NOMO-1 treated with dmso at 0.1 percent for 144 hours (cell line): ENCODE measurements around the gene HBP1.
"Not testable (repeated sequence)": the region's sequence is repeated elsewhere in the genome, so short reads cannot be mapped to it uniquely, and the experiment has no call there.

Experiments
- DNase-seq: peaks from one replicate; lab custom pipeline; 2025; ENCODE audit not compliant: unreplicated experiment; lab: John Stamatoyannopoulos, UW

Gene HBP1

GRCh38 chr7:107168233-107169119 lies at the start of gene HBP1:
HBP1 (plus strand) TSS chr7:107169003; CDS start chr7:107179894, 10,891 bp downstream.
- DNase-seq = peak; percentile 97

DNA sequence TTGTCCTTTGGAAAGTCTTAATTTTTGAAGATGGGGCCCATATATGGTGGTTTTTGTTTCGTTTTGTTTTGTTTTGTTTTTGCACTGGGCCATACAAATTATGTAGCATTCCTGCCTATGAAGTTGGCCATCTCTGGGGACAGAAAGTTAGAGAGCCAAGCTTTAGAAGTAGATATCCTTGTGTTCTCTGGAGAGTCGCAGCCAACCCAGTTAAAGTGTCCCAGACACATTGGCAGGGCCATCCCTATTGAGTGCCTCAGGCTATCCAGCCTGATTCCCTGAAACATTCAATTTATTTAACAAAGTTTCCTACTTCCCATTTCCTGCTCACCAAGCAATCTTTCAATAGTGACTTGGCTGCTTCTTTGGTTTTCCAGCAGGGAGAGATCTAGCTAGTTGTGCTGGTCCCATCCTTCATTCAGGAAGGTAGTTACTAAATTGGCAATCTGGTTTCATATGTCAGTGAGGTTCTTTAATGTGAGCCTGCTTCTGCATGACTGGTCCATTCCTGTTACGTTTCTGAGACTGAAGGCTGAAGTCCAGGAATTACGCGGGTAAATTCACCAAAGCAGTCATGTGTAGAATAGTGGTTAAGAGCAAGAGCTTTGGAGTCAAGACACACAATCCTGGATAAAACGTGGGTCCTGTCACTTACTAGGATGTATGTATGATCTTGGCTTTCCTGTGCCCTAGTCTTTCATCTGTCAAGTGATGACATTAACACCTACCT lies 49.3 kb upstream of the HBP1 start:
- DNase-seq = no peak

DNA sequence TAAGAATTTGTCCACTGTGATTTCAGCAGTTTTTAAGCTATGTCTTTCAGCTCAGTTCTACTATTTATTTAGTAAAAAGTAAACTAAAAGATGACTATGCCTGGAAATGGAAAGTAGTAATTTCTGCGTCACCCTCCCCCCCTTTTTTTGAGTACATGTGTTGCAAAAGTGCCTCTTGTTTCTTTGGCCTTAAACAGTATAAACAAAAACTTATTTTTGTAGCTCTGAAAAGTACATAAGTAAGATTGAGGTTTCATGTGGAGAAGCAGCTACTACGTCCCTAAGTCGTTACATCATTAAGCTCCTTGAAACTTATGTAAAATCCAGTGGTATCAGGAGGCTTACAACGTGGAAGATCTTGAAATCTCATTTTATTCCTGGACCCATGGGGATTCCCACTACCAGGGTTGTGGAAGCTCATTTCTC lies 46.3 kb upstream of the HBP1 start:
- no peak for DNase-seq

GRCh38 chr7:107123392-107123791 lies 45.4 kb upstream of the HBP1 start:
- no peak for DNase-seq

DNA sequence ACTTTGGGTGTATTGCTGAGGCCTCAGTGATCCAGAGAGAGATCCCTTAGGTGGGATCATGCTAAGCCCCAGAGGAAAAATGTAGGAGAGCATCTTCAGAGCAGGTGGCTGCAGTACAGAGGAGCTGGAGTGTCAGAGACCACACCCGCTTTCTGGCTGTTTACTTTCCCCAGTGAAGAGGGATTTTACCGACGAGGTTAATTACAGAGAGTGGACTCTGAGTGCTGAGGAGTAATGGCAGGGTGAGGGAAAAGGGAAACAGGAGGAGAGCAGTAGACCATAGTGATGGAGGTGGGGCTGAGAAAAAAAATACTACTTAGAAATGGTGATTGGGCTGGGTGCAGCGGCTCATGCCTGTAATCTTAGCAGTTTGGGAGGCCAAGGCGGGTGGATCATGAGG lies 43.3 kb upstream of the HBP1 start:
- DNase-seq = no peak

GRCh38 chr7:107128217-107128616 lies 40.6 kb upstream of the HBP1 start:
- DNase-seq = no peak

DNA sequence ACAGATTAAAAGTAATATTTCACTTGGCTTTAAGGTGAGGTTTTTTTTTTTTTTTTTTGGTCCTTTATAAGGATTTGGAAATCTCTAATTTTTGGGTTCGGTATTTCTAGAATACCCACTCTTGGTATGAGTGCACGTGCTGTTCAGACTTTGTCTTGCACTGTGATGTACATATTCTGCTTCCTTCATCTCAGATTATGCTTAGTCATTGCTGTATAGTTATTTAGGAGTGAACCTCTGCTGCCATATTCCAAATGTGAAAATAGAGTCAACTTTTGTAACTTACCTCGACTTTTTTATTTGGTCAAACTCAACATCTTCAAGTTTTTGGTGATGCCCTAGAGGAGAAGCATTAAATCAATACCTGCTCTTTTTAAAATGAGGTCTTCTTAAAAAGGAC lies 40.1 kb upstream of the HBP1 start:
- DNase-seq = no peak

GRCh38 chr7:107130487-107131220 lies 38.1 kb upstream of the HBP1 start:
- no peak for DNase-seq

- DNase-seq = no peak
These were observed 35.4 kb upstream of the HBP1 start for GRCh38 chr7:107133396-107133795.

DNA sequence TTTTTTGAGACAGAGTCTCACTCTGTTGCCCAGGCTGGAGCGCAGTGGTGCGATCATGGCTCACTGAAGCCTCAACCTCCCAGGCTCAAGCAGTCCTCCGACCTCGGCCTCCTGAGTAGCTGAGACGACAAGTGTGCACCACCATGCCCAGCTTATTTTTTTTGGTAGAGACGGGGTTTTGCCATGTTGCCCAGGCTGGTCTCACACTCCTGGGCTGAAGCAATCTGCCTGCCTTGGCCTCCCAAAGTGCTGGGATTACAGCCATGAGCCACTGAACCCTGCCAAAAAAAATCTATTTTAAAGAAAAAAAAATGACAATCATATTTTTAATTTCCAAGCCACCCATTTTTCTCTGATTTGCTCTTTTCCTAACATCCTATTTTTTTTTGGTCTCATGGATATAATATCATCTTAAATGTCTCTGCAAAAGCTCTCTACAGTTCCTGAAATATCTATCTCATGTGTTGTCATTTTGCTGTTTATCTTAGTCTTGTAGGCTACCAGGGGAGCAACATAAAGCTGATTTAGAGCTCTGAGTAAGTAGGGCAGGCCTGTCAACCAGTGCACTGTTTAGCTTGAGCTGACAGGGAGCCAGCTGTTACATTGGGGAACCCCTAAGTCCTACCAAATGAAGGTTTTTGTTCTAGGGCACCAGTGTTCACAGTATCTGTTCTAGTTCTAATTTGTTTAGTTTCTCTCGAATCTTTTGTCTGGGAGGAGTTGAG lies 29.9 kb upstream of the HBP1 start:
- no peak for DNase-seq

DNA sequence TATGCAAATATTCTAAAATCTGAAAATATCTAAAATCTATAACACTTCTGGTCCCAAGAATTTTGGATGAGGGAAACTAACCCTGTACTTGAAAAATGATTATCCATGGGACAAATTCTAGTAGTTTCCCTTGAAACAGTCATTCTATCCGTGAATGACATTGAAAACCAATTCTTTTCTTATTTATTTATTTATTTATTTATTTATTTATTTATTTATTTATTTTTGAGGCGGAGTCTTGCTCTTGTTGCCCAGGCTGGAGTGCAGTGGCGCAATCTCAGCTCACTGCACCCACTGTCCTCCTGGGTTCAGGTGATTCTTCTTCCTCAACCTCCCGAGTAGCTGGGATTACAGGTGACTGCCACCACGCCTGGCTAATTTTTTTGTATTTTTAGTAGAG lies 24.9 kb upstream of the HBP1 start:
- not testable (repeated sequence) for DNase-seq

DNA sequence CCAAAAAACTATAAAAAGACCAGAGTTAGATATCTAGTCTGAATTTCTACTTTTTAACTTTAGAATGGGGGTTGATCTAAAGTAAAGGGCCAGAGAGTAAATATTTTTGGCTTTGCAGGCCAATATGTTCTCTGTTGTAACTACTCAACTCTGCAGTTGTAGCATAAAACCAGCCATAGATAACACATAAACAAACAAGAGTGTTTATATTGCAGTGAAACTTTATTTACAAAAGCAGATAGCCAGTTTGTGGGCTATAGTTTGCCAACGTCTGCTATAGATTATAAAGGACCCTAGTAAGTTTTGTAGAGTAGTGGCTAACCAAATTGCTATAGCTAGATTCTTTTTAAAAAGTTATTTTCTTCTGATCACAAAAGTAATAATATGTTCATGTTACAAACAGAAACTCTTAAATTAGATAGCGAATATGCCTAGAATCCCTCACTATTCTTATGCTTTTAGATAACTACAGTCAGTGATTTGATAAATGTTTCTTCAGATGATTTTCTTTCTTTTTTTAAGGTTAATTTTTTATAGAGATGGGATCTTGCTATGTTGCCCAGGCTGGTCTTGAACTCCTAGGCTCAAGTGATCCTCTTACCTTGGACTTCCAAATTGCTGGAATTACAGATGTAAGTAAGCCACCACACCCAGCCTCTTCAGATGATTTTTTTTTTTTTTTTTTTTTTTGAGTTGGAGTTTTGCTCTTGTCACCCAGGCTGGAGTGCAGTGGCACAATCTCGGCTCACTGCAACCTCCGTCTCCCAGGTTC lies 23.6 kb upstream of the HBP1 start:
- no peak for DNase-seq

DNA sequence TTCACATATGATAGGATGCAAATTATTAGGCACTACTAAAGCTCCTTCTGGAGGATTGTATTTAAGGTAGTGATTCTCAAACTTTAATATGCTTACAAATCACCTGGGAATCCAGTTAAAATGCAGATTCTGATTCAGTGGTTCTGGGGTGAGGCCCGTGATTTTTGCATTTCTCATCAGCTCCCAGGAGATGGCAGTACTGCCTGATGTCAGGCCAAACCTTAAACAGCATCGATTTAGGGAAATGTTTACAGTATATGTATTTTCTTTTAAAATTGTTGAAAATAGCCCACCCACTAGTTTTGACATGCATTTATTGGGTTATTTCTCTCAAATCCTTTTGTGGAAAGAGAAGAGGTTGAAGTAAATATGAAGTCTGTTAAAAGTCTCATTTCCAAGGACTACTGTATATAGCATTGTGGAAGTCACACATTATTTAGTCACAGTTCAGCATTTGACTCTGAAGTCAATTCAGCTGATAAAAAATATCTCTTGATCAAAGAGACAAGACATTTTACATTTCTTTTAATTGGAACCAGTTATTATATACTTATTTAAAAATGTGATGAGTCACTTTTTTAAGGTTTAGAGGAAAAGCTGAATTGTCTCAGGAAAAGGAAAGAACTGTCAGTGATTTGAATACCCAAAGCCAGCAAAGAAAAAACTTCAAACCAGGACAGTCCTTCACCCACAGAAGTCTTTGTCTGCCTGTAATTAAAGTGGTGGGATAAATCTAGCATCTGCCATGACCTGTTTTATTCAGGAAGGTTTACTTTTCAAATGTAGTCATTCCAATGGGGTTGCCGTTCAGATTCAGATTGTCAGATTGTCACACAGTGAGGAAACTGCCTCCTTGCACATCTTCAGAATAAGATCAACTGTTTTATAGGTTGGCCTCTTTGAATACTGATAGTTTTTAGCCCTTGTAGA lies 21.1 kb upstream of the HBP1 start:
- DNase-seq = no peak

GRCh38 chr7:107148721-107149120 lies 20.1 kb upstream of the HBP1 start:
- DNase-seq = no peak

DNA sequence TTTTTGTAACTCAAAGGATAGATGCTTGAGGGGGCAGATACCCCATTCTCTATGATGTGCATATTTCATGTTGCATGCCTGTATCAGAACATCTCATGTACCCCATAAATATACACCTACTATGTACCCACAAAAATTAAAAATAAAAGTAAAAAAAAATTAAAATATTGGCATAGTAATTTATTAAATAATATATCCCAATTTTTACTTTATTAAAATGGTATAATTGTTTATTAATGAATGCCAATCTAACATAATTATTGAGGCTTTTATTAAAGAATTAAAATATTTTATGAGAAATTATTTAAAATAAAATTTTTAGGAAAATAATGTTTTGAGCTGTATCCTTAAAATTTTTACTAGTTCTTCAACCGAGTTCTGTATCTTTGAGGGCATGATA lies 18.9 kb upstream of the HBP1 start:
- DNase-seq = no peak

- no peak for DNase-seq
These were observed 18.3 kb upstream of the HBP1 start for GRCh38 chr7:107150375-107151073.

GRCh38 chr7:107151538-107151937 lies 17.3 kb upstream of the HBP1 start:
- no peak for DNase-seq

DNA sequence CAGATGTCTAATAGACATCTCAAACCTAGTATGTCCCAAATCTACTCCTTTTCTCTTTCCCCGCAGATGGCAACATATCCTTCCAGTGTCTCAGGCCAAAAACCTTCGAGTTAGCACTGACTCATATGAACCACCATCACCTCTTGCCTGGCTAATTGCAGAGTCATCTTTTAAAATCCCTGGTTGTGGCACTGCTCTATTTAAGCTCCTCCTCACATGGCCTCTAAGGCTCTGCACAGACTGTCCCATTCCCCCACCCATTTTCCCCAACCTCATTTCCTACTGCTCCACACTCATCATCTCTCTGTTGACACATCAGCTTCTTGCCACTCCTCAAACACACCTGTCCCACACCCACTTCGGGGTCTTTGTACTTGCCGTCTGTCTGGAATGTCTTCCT lies 16.8 kb upstream of the HBP1 start:
- DNase-seq = no peak

GRCh38 chr7:107154826-107155225 lies 14.0 kb upstream of the HBP1 start:
- DNase-seq = no peak
